Astrocyte (in vitro differentiated cells and primary cell): ENCODE results near the gene PIGC. TPM values are rescaled to one million over a fixed set of nuclear protein-coding genes. Genes with fewer than 3 reads are reported as not detected.
A peak's percentile ranks its signal among the peaks of the same experiment; 100 is the strongest.

Experiments used
- DNase-seq: peaks from one replicate; pipeline ENCODE4 v3.0.0-alpha.2; 2010; ENCODE audit warnings: low read depth
- FAIRE-seq: peaks from 2 replicates; lab custom pipeline; 2011; peaks lifted over from hg19 to GRCh38; lab: Jason Lieb, UNC
- H2AFZ ChIP-seq: 2 replicates; pipeline ENCODE4 v1.6.0; 2012; ENCODE audit warnings: low read depth, low read length, inconsistent platforms
- H3K27ac ChIP-seq: 2 replicates; pipeline ENCODE4 v1.5.1; 2011; ENCODE audit warnings: low read depth, low read length, inconsistent platforms
- H3K27me3 ChIP-seq: 2 replicates; pipeline ENCODE4 v1.6.0; 2011; ENCODE audit warnings: low read length, inconsistent platforms; ENCODE audit not compliant: insufficient read depth
- H3K36me3 ChIP-seq: 2 replicates; pipeline ENCODE4 v1.5.1; 2011; ENCODE audit warnings: low read length, inconsistent platforms; ENCODE audit not compliant: insufficient read depth
- H3K4me1 ChIP-seq: 2 replicates; pipeline ENCODE4 v1.5.1; 2011; ENCODE audit warnings: low read length, inconsistent platforms; ENCODE audit not compliant: insufficient read depth
- H3K4me2 ChIP-seq: 2 replicates; pipeline ENCODE4 v1.6.0; 2012; ENCODE audit warnings: low read length, inconsistent platforms
- H3K4me3 ChIP-seq: 2 replicates; pipeline ENCODE4 v1.5.1; 2011; ENCODE audit warnings: low read depth, mild to moderate bottlenecking, low read length, inconsistent platforms; ENCODE audit not compliant: insufficient read depth
- H3K79me2 ChIP-seq: 2 replicates; pipeline ENCODE4 v1.6.0; 2012; ENCODE audit warnings: mild to moderate bottlenecking, low read length, inconsistent platforms; ENCODE audit not compliant: insufficient read depth
- H3K9ac ChIP-seq: 2 replicates; pipeline ENCODE4 v1.6.0; 2012; ENCODE audit warnings: mild to moderate bottlenecking, low read length, inconsistent platforms
- H3K9me3 ChIP-seq: 2 replicates; pipeline ENCODE4 v1.5.1; 2012; ENCODE audit warnings: low read depth, mild to moderate bottlenecking, low read length, inconsistent platforms; ENCODE audit not compliant: insufficient read depth
- H4K20me1 ChIP-seq: 2 replicates; pipeline ENCODE4 v1.6.0; 2012; ENCODE audit warnings: low read length, inconsistent platforms; ENCODE audit not compliant: insufficient read depth
- H3K27ac Mint-ChIP-seq: one replicate; pipeline ENCODE4 v1.8.0; 2021; ENCODE audit warnings: mild to moderate bottlenecking, mixed read lengths; ENCODE audit not compliant: unreplicated experiment
- H3K27me3 Mint-ChIP-seq: one replicate; pipeline ENCODE4 v1.8.0; 2021; ENCODE audit warnings: low read depth, mixed read lengths; ENCODE audit not compliant: unreplicated experiment
- H3K36me3 Mint-ChIP-seq: one replicate; pipeline ENCODE4 v1.8.0; 2021; ENCODE audit warnings: low read depth, mixed read lengths; ENCODE audit not compliant: unreplicated experiment
- H3K4me1 Mint-ChIP-seq: one replicate; pipeline ENCODE4 v1.8.0; 2021; ENCODE audit warnings: low read depth, mixed read lengths; ENCODE audit not compliant: unreplicated experiment
- H3K4me3 Mint-ChIP-seq: one replicate; pipeline ENCODE4 v1.8.0; 2021; ENCODE audit warnings: mild to moderate bottlenecking, moderate library complexity, mixed read lengths; ENCODE audit not compliant: unreplicated experiment
- H3K9me3 Mint-ChIP-seq: one replicate; pipeline ENCODE4 v1.8.0; 2021; ENCODE audit warnings: mild to moderate bottlenecking, mixed read lengths; ENCODE audit not compliant: unreplicated experiment
- EZH2 ChIP-seq: IDR thresholded peaks from 2 replicates; pipeline ENCODE4 v1.6.1; 2012; ENCODE audit warnings: mild to moderate bottlenecking, low read length, inconsistent platforms; ENCODE audit not compliant: insufficient read depth
- total RNA-seq: library from RNA; stranded (reverse); gene quantifications from 2 replicates; pipeline ENCODE4 v1.2.1, GENCODE V29; 2021
- TF ChIP-seq, protein P1 (sequence below): IDR thresholded peaks from 2 replicates; pipeline ENCODE4 v1.5.1; 2011; ENCODE audit warnings: low read depth, mild to moderate bottlenecking, inconsistent platforms, low read length, moderate library complexity; ENCODE audit not compliant: insufficient read depth

PIGC gene
- total RNA-seq, 1 donor from 2014 or later: 17.8 TPM

DNA sequence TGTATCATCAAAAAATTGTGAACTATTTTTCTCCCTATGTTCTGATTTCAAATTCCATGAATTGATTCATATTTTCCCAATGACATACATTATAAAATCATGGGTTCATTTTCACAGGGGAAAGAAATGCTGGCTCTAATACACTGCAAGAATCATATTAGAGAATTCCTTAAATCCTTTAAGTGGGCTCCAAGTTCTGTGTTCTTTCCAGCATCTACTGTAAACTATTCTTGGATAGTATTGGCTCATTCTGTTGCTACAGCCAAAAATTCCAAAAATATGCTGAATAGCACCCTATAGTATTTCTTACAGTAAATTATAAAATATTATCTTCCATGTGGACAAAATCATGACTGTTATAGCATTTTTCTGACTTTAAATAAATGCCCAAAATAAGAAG lies 42.4 kb downstream of the PIGC start:
- Histone ChIP-seq H3K9me3 (no peaks in the 10 kb centered on the region), H3K79me2 (no peaks in the 10 kb centered on the region), H3K27me3 (no peaks in the 10 kb centered on the region), H3K4me3 (no peak overlapping the region), H3K9ac (no peak overlapping the region), H3K36me3 (no peaks in the 10 kb centered on the region), H3K27ac (no peak overlapping the region), H4K20me1 (no peaks in the 10 kb centered on the region), H2AFZ (no peak overlapping the region), H3K4me2 (no peak overlapping the region), H3K4me1 (peaks cover 33% of the 10 kb centered on the region)
- DNase-seq: no peak
- Mint-ChIP-seq H3K4me1 (peaks cover 39% of the 10 kb centered on the region), H3K27ac (no peak overlapping the region), H3K36me3 (no peaks in the 10 kb centered on the region), H3K27me3 (no peaks in the 10 kb centered on the region), H3K9me3 (no peaks in the 10 kb centered on the region), H3K4me3 (no peak overlapping the region)
- no peak for FAIRE-seq
- TF ChIP-seq, protein P1, sequence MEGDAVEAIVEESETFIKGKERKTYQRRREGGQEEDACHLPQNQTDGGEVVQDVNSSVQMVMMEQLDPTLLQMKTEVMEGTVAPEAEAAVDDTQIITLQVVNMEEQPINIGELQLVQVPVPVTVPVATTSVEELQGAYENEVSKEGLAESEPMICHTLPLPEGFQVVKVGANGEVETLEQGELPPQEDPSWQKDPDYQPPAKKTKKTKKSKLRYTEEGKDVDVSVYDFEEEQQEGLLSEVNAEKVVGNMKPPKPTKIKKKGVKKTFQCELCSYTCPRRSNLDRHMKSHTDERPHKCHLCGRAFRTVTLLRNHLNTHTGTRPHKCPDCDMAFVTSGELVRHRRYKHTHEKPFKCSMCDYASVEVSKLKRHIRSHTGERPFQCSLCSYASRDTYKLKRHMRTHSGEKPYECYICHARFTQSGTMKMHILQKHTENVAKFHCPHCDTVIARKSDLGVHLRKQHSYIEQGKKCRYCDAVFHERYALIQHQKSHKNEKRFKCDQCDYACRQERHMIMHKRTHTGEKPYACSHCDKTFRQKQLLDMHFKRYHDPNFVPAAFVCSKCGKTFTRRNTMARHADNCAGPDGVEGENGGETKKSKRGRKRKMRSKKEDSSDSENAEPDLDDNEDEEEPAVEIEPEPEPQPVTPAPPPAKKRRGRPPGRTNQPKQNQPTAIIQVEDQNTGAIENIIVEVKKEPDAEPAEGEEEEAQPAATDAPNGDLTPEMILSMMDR: no peak
- TF ChIP-seq EZH2: no peak

DNA sequence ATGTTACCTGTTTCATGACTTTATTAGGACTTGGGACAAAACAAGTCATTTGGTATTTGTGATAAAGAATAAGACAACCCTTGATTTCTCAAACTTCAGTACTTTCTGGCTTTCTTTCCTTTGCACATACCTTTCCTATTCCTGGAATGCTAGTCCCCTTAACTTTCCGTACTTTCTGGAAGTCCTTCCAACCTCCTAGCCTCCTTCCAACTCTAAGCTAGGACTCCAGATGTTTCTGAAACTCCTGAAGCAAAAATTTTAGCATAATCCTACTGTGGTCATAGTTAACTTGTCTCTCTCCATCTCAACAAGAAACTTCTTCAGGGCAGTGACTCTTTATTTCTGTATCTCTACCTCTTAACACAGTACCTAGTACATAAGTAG lies 43.2 kb downstream of the PIGC start:
- H2AFZ ChIP-seq: no peak overlapping the region
- no peaks in the 10 kb centered on the region for H3K9me3 ChIP-seq
- peaks cover 39% of the 10 kb centered on the region for H3K4me1 Mint-ChIP-seq

More for the DNA sequence above, 43.2 kb downstream of the PIGC start:
- no peak overlapping the region for H3K9ac ChIP-seq
- H3K27ac Mint-ChIP-seq: peak overlapping the region; percentile 86
- no peaks in the 10 kb centered on the region for H3K36me3 ChIP-seq
- H3K9me3 Mint-ChIP-seq: no peaks in the 10 kb centered on the region
- H3K36me3 Mint-ChIP-seq: no peaks in the 10 kb centered on the region
- H3K4me1 ChIP-seq: peaks cover 33% of the 10 kb centered on the region
- H3K27me3 ChIP-seq: no peaks in the 10 kb centered on the region
- TF ChIP-seq, protein P1: no peak
- no peak for TF ChIP-seq EZH2
- H3K4me3 ChIP-seq: no peak overlapping the region
- H3K4me3 Mint-ChIP-seq: peak overlapping the region; percentile 55
- no peaks in the 10 kb centered on the region for H3K27me3 Mint-ChIP-seq
- no peak overlapping the region for H3K4me2 ChIP-seq
- H3K79me2 ChIP-seq: no peaks in the 10 kb centered on the region
- FAIRE-seq: no peak
- DNase-seq: no peak
- H3K27ac ChIP-seq: no peak overlapping the region
- H4K20me1 ChIP-seq: no peaks in the 10 kb centered on the region
